Activated T-cell treated with anti-CD3 and anti-CD28 coated beads, Interleukin-2, amount 50 U/mL, for 4 hours (primary cell): Measurements from ENCODE around the gene RBBP6. TPM values are rescaled to one million over a fixed set of nuclear protein-coding genes. Genes with fewer than 3 reads are reported as not detected.
"Not testable (repeated sequence)": the region's sequence is repeated elsewhere in the genome, so short reads cannot be mapped to it uniquely, and the experiment has no call there.

ENCODE experiments used
- ATAC-seq, 2 donors: fragments of 200-7000 bp; cut with Tn5 transposase; one replicate each; pipeline ENCODE4 v1.10.0; 2021
- DNase-seq: peaks from one replicate; pipeline ENCODE4 v3.0.0-alpha.2; 2020
- H3K27me3 Mint-ChIP-seq: one replicate; pipeline ENCODE4 v1.8.0; 2021; ENCODE audit warnings: low read depth, mixed read lengths
- H3K36me3 Mint-ChIP-seq: one replicate; pipeline ENCODE4 v1.8.0; 2022; ENCODE audit warnings: mixed read lengths; ENCODE audit not compliant: insufficient read depth
- H3K4me1 Mint-ChIP-seq: one replicate; pipeline ENCODE4 v1.8.0; 2021; ENCODE audit warnings: low read depth, mixed read lengths
- H3K4me3 Mint-ChIP-seq: one replicate; pipeline ENCODE4 v1.8.0; 2021; ENCODE audit warnings: mild to moderate bottlenecking, moderate library complexity, mixed read lengths
- H3K9me3 Mint-ChIP-seq: one replicate; pipeline ENCODE4 v1.8.0; 2021; ENCODE audit warnings: mixed read lengths
- total RNA-seq, 3 donors: library from RNA; stranded (reverse); gene quantifications; one replicate each; pipeline ENCODE4 v1.2.1, GENCODE V29; 2021

Gene RBBP6, protein sequence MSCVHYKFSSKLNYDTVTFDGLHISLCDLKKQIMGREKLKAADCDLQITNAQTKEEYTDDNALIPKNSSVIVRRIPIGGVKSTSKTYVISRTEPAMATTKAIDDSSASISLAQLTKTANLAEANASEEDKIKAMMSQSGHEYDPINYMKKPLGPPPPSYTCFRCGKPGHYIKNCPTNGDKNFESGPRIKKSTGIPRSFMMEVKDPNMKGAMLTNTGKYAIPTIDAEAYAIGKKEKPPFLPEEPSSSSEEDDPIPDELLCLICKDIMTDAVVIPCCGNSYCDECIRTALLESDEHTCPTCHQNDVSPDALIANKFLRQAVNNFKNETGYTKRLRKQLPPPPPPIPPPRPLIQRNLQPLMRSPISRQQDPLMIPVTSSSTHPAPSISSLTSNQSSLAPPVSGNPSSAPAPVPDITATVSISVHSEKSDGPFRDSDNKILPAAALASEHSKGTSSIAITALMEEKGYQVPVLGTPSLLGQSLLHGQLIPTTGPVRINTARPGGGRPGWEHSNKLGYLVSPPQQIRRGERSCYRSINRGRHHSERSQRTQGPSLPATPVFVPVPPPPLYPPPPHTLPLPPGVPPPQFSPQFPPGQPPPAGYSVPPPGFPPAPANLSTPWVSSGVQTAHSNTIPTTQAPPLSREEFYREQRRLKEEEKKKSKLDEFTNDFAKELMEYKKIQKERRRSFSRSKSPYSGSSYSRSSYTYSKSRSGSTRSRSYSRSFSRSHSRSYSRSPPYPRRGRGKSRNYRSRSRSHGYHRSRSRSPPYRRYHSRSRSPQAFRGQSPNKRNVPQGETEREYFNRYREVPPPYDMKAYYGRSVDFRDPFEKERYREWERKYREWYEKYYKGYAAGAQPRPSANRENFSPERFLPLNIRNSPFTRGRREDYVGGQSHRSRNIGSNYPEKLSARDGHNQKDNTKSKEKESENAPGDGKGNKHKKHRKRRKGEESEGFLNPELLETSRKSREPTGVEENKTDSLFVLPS (N-terminal part only)
- total RNA-seq: 10 to 100 TPM; 61.8 to 74.9 (median 73.9) TPM

DNA sequence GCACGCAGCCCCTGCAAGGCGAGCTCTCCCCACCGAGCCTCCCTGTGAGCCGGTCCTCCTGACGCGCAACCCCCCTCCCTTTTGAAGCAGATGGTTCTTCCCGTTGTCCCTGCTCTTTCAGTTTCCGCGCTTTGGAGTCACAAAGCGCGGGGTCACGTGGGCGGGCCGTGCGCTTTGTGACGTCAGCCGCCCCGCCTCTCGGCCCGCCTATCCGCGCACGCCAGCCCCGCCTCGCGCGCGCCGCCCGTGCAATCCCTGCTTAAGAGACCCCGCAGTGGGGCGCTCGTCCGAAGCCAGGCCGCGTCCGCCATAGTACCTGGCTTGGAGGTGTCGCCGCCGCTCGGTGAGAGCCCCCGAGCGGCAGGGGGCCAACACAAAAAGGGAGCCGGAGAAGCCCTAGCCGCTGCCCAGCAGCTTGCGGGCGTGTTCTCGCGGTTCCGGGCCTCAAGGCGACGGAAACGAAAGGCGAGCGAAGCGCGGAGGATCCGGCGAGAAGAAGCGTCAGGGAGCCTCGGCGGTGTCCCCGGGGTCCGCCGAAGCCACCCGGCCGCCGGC, at the start of gene RBBP6:
Gene RBBP6, plus strand, starts transcription at position 272 of the 555 bp plus-strand sequence. CDS start 1,061 bp downstream, outside the sequence.
- H3K4me3 Mint-ChIP-seq: peak within 1 kb of the TSS; percentile 99
- H3K9me3 Mint-ChIP-seq: no peaks in the 10 kb centered on the region

DNA sequence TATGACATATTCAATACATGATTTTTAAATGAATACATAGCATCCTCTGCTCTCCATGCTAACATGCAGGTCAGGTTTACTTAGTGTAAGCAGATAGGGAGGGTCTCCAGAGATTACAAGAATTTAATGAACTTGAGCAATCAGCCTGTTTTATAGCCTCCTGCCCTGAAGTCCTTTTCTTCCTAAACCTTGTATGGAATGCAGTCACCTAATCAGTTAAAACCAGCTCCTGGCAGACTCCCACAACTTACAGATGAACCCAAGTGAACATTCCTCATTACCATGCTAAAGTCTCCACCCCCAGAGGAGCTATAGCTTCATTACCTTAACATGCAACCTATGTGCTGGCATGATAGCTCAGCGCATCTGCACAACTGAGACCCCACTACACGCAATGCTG, 48.5 kb upstream of the RBBP6 start:
- no peak for DNase-seq
- ATAC-seq: no peak
- no peak overlapping the region for H3K4me3 Mint-ChIP-seq
- no peaks in the 10 kb centered on the region for H3K9me3 Mint-ChIP-seq
- H3K36me3 Mint-ChIP-seq: no peaks in the 10 kb centered on the region
- peaks cover 16% of the 10 kb centered on the region for H3K27me3 Mint-ChIP-seq
- no peaks in the 10 kb centered on the region for H3K4me1 Mint-ChIP-seq

More for the DNA sequence above, at the start of gene RBBP6:
- H3K4me1 Mint-ChIP-seq: peaks cover 27% of the 10 kb centered on the region
- H3K27me3 Mint-ChIP-seq: no peaks in the 10 kb centered on the region
- peaks cover 19% of the 10 kb centered on the region for H3K36me3 Mint-ChIP-seq
- ATAC-seq (peak; percentile 93), DNase-seq (peak; percentile 91)

DNA sequence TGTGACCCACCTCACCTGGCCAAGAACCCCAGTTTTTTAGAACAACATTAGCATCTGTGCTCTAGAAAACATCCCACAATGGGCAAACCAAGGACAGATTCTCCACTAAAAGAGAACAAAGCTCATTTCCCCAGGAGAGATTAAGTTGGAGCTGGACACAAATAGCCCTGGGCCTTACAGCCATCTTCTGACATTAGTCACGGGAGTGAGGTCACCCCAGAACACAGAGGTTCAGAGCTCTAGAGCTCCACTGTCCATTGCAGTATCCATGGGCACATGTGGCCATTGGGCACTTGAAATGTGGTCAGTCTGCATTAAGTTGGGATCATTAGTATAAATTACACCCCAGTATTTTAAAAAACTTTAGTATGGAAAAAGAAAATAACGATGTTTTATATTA, 47.6 kb upstream of the RBBP6 start:
- DNase-seq: no peak
- H3K4me3 Mint-ChIP-seq: no peak overlapping the region
- no peak for ATAC-seq
- no peaks in the 10 kb centered on the region for H3K9me3 Mint-ChIP-seq
- peaks cover 16% of the 10 kb centered on the region for H3K27me3 Mint-ChIP-seq
- no peaks in the 10 kb centered on the region for H3K36me3 Mint-ChIP-seq
- no peaks in the 10 kb centered on the region for H3K4me1 Mint-ChIP-seq

DNA sequence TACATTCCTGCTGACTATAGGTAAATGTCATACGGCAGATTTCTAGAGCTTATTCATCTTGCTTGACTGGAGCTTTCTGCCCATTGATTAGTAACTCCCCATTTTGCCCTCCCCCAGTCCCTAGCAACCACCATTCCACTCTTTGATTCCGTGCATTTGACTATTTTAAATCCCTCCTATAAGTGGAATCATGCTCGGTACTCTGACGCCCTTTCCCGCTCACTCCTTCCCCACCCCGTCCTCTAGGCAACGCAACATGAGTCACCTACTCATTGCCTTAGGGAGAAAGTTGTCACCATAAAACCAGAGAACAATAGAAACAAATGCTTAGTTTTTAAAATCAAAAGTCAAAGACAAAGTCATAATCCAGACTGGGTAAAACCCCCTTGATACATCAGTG, 45.5 kb upstream of the RBBP6 start:
- Mint-ChIP-seq H3K27me3 (peaks cover 16% of the 10 kb centered on the region), H3K9me3 (no peaks in the 10 kb centered on the region), H3K36me3 (no peaks in the 10 kb centered on the region), H3K4me3 (no peak overlapping the region), H3K4me1 (no peaks in the 10 kb centered on the region)
- no peak for ATAC-seq
- DNase-seq: no peak

- peaks cover 15% of the 10 kb centered on the region for H3K27me3 Mint-ChIP-seq
- H3K4me3 Mint-ChIP-seq, ATAC-seq, H3K9me3 Mint-ChIP-seq, H3K36me3 Mint-ChIP-seq, H3K4me1 Mint-ChIP-seq, DNase-seq: not testable (repeated sequence)
These were observed 44.2 kb upstream of the RBBP6 start for GRCh38 chr16:24495207-24495606.

DNA sequence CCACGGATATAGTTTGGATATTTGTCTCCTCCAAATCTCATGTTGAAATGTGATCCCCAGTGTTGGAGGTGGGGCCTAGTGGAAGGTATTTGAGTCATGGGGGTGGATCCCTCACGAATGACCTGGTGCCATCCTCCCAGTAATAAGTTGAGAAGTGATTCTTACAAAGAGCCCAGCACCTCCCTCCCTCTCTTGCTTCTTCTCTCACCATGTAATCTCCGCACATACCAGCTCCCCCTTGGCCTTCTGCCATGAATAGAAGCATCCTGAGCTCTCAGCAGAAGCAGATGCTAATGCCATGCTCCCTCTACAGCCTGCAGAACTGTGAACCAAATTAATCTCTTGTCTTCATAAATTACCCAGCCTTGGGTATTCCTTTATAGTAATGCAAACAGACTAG, 41.9 kb upstream of the RBBP6 start:
- Mint-ChIP-seq H3K4me1 (no peaks in the 10 kb centered on the region), H3K4me3 (no peak overlapping the region), H3K9me3 (no peaks in the 10 kb centered on the region), H3K36me3 (no peaks in the 10 kb centered on the region), H3K27me3 (peaks cover 9% of the 10 kb centered on the region)
- DNase-seq (no peak), ATAC-seq (no peak)

- no peaks in the 10 kb centered on the region for H3K9me3 Mint-ChIP-seq
- H3K4me3 Mint-ChIP-seq: no peak overlapping the region
- no peak for DNase-seq
- H3K27me3 Mint-ChIP-seq: peaks cover 7% of the 10 kb centered on the region
- no peaks in the 10 kb centered on the region for H3K4me1 Mint-ChIP-seq
- no peaks in the 10 kb centered on the region for H3K36me3 Mint-ChIP-seq
- no peak for ATAC-seq
These were observed 40.1 kb upstream of the RBBP6 start for GRCh38 chr16:24499193-24499814.

DNA sequence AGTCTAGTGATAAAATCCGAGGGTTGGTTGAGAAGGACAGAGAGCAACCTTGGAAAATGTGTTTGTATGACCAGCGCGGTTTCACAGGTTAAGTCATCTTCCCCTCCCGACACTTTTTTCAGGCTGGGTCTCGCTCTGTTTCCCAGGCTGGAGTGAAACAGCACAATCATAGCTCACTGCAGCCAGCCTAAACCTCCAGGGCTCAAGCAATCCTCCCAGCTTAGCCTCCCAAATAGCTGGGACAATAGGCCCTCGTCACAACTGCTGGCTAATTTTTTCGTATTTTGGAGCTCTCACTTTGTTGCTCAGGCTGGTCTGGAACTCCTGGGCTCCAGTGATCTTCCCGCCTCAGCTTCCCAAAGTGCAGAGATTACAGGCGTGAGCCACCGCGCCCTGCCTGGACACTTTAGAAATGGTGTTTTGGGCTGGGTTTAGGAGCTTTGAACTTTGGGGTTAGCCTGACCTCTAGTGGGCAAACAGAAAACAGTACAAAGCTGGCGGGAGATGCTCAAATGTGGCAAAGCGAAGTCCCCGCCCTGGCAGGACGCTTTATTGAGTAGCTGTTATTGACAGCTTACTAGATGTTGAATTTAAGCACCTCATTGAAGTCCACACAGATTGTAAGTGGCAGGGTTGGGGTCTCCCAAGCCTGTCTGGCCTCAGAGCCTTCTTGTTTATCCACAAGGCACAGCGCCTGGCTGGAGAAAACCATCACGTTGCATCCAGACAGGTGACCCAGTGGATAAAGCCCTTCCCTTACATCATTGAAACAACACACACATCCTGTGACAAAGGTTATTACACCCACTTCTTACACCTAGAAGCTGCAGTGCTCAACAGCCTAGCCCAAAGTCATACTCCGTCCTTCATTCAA, 34.7 kb upstream of the RBBP6 start:
- peak; percentile 90 to 93 for ATAC-seq
- peak; percentile 32 for DNase-seq
- no peak overlapping the region for H3K4me3 Mint-ChIP-seq
- peaks cover 2% of the 10 kb centered on the region for H3K4me1 Mint-ChIP-seq
- peaks cover 9% of the 10 kb centered on the region for H3K27me3 Mint-ChIP-seq
- no peaks in the 10 kb centered on the region for H3K9me3 Mint-ChIP-seq
- no peaks in the 10 kb centered on the region for H3K36me3 Mint-ChIP-seq

DNA sequence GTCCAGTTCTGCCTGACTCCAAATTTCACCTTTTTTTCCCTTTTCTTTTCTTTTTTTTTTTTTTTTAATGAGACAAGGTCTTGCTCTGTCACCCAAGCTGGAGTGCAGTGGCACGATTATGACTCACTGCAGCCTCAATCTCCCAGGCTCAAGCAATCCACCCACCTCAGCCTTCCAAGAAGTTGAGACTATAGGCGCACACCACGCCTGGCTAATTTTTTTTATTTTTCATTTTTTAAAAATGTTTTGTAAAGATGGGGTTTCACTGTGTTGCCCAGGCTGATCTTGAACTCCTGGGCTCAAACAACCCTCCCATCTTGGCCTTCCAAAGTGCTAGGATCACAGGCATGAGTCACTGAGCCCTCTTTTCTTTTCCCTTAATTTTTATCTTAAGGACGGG, 33.4 kb upstream of the RBBP6 start:
- Mint-ChIP-seq H3K27me3 (peaks cover 6% of the 10 kb centered on the region), H3K4me3 (no peak overlapping the region), H3K36me3 (no peaks in the 10 kb centered on the region), H3K9me3 (no peaks in the 10 kb centered on the region), H3K4me1 (peaks cover 2% of the 10 kb centered on the region)
- DNase-seq (no peak), ATAC-seq (no peak)

DNA sequence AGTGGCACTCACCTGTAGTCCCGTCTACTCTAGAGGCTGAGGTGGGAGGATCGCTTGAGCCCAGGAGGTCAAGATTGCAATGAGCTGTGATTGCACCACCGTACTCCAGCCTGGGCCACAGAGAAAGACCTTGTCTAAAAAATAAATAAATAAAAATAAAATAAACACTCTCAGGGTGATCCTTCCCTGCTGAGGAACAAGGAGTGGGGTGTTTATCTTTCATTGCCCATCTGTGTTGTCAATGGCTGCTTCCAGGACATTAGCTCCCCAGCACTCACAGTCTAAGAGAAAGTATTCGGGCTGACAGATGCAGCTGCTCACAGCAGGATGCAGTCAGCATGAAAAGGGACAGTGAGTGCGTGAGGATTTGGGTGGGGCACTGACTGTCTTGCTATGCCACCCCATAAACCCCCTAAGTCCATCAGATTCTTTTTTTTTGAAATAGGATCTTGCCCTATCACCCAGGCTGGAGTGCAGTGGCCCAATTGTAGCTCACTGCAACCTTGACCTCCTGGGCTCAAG, 31.3 kb upstream of the RBBP6 start:
- Mint-ChIP-seq H3K27me3 (peaks cover 6% of the 10 kb centered on the region), H3K4me1 (peaks cover 2% of the 10 kb centered on the region), H3K9me3 (no peaks in the 10 kb centered on the region), H3K4me3 (no peak overlapping the region), H3K36me3 (no peaks in the 10 kb centered on the region)
- no peak for ATAC-seq
- no peak for DNase-seq

- peaks cover 2% of the 10 kb centered on the region for H3K4me1 Mint-ChIP-seq
- H3K27me3 Mint-ChIP-seq: peaks cover 3% of the 10 kb centered on the region
- no peaks in the 10 kb centered on the region for H3K36me3 Mint-ChIP-seq
These were observed 30.8 kb upstream of the RBBP6 start for GRCh38 chr16:24508614-24509013.

GRCh38 chr16:24509536-24509935, 29.8 kb upstream of the RBBP6 start:
- no peak overlapping the region for H3K4me3 Mint-ChIP-seq
- H3K4me1 Mint-ChIP-seq: peaks cover 2% of the 10 kb centered on the region
- DNase-seq (no peak), ATAC-seq (no peak)
- H3K27me3 Mint-ChIP-seq: peaks cover 3% of the 10 kb centered on the region
- H3K36me3 Mint-ChIP-seq: no peaks in the 10 kb centered on the region
- H3K9me3 Mint-ChIP-seq: no peaks in the 10 kb centered on the region

More at GRCh38 chr16:24508614-24509013, 30.8 kb upstream of the RBBP6 start:
- no peaks in the 10 kb centered on the region for H3K9me3 Mint-ChIP-seq
- DNase-seq (no peak), ATAC-seq (no peak)
- H3K4me3 Mint-ChIP-seq: no peak overlapping the region

DNA sequence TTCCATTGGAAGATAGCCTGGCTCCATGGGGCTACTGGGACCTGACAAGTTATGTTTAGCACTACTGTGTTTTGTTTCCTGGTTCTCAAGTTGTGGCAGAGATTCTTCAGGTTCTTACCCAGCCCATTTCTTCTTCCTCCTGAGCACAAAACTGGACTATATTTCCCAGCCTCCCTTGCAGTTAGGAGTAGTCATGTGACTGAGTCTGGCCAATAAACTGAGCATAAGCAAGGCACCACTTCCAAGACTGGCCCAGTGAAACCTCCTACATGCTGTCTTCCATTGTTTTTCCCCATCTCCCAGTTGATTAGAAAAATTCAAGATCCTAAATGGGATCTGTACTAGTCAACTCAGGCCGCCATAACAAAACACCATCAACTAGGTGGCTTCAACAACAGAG, 28.2 kb upstream of the RBBP6 start:
- H3K4me3 Mint-ChIP-seq: no peak overlapping the region
- no peaks in the 10 kb centered on the region for H3K36me3 Mint-ChIP-seq
- DNase-seq: no peak
- H3K27me3 Mint-ChIP-seq: peaks cover 9% of the 10 kb centered on the region
- no peak for ATAC-seq
- no peaks in the 10 kb centered on the region for H3K4me1 Mint-ChIP-seq
- H3K9me3 Mint-ChIP-seq: no peaks in the 10 kb centered on the region
